B cell (primary cell): ENCODE results near the gene ABI2. TPM values are rescaled to one million over a fixed set of nuclear protein-coding genes. Genes with fewer than 3 reads are reported as not detected.
"Not testable (repeated sequence)": the region's sequence is repeated elsewhere in the genome, so short reads cannot be mapped to it uniquely, and the experiment has no call there.

Experiments used
- ATAC-seq: fragments of 200-7000 bp; cut with Tn5 transposase; one replicate; pipeline ENCODE4 v1.10.0; 2021; ENCODE audit warnings: low read depth, mild to moderate bottlenecking, moderate number of reproducible peaks, moderate library complexity
- CTCF ChIA-PET: fragments of 350-600 bp; sonication (Branson Sonifier 250); formaldehyde crosslinking; loops from one replicate; lab custom pipeline; 2021; ENCODE audit warnings: antibody characterized with exemption, inconsistent platforms; lab: Charles Lee
- POLR2A ChIA-PET: fragments of 350-600 bp; sonication (Branson Sonifier 250); formaldehyde crosslinking; loops from one replicate; lab custom pipeline; 2021; ENCODE audit warnings: antibody characterized with exemption; lab: Charles Lee
- DNase-seq: peaks from one replicate; pipeline ENCODE4 v3.0.0; 2013
- H2AFZ ChIP-seq: 2 replicates; pipeline ENCODE4 v1.6.1; 2012; ENCODE audit warnings: mild to moderate bottlenecking, low read depth, low read length; ENCODE audit not compliant: insufficient read depth, poor library complexity, severe bottlenecking
- H3K27ac ChIP-seq, 2 donors: 1 replicate in 1 of 2; 2 replicates in 1 of 2; pipeline ENCODE4 v1.5.1; 2012 to 2013; ENCODE audit warnings: low read length in 2 of 2, mild to moderate bottlenecking in 2 of 2, moderate library complexity in 1 of 2
- H3K27me3 ChIP-seq, 4 experiments: fragments of 200-600 bp in 1 of 4; sonication (generic) in 1 of 4; replicated peaks in 1 of 4; 1 replicate in 2 of 4; 2 replicates in 2 of 4; pipeline versions ENCODE4 v1.6.1 to v1.7.0; 2013 to 2016; ENCODE audit warnings: low read length in 3 of 4, mild to moderate bottlenecking in 2 of 4, mixed read lengths in 1 of 4, moderate library complexity in 1 of 4; ENCODE audit not compliant: insufficient read depth in 4 of 4, control insufficient read depth in 3 of 4; ENCODE audit errors: control extremely low read depth in 1 of 4
- H3K36me3 ChIP-seq, 2 experiments: replicated peaks in 1 of 2; 1 replicate in 1 of 2; 2 replicates in 1 of 2; pipeline versions ENCODE4 v1.6.1 to v1.7.1; 2013; ENCODE audit warnings: low read length in 1 of 2; ENCODE audit not compliant: insufficient read depth in 2 of 2, control insufficient read depth in 1 of 2; ENCODE audit errors: control extremely low read depth in 1 of 2, extremely low read depth in 1 of 2
- H3K4me1 ChIP-seq, 2 donors: fragments of 200-600 bp in 1 of 2; sonication (generic) in 1 of 2; 1 replicate in 1 of 2; 2 replicates in 1 of 2; pipeline versions ENCODE4 v1.5.1 to v1.6.1; 2013 to 2017; ENCODE audit warnings: low read length in 2 of 2; ENCODE audit not compliant: control insufficient read depth in 2 of 2, insufficient read depth in 2 of 2
- H3K4me2 ChIP-seq: replicated peaks from 2 replicates; pipeline ENCODE3; 2012; ENCODE audit warnings: mild to moderate bottlenecking, low read depth, low read length; ENCODE audit not compliant: poor library complexity, severe bottlenecking
- H3K4me3 ChIP-seq, 5 experiments: fragments of 200-600 bp in 1 of 5; sonication (generic) in 1 of 5; 1 replicate in 3 of 5; 2 replicates in 2 of 5; pipeline versions ENCODE4 v1.5.1 to v1.7.0; 2011 to 2016; ENCODE audit warnings: low read length in 4 of 5, mild to moderate bottlenecking in 4 of 5, low read depth in 2 of 5, control low read depth in 1 of 5, moderate library complexity in 1 of 5; ENCODE audit not compliant: insufficient read depth in 1 of 5; ENCODE audit errors: control extremely low read depth in 1 of 5, extremely low read depth in 1 of 5
- H3K79me2 ChIP-seq: fragments of 200-600 bp; sonication (generic); one replicate; pipeline ENCODE4 v1.6.0; 2016; ENCODE audit warnings: low read length; ENCODE audit not compliant: control insufficient read depth, insufficient read depth
- H3K9ac ChIP-seq: fragments of 200-600 bp; sonication (generic); 2 replicates; pipeline ENCODE4 v1.6.1; 2017; ENCODE audit warnings: mild to moderate bottlenecking, low read length, moderate library complexity
- H3K9me3 ChIP-seq, 3 donors: one replicate each; pipeline versions ENCODE4 v1.6.1 to v1.7.1; 2013; ENCODE audit warnings: low read length in 2 of 3; ENCODE audit not compliant: control insufficient read depth in 2 of 3, insufficient read depth in 1 of 3; ENCODE audit errors: control extremely low read depth in 1 of 3
- H4K20me1 ChIP-seq: 2 replicates; pipeline ENCODE4 v1.6.0; 2012; ENCODE audit warnings: mild to moderate bottlenecking, low read length; ENCODE audit not compliant: insufficient read depth, control insufficient read depth, poor library complexity, severe bottlenecking
- H3K27ac Mint-ChIP-seq: one replicate; pipeline ENCODE4 v1.8.0; 2021; ENCODE audit warnings: mixed read lengths
- H3K27me3 Mint-ChIP-seq: one replicate; pipeline ENCODE4 v1.8.0; 2021; ENCODE audit warnings: mixed read lengths
- H3K4me1 Mint-ChIP-seq: one replicate; pipeline ENCODE4 v1.8.0; 2021; ENCODE audit warnings: mixed read lengths
- H3K4me3 Mint-ChIP-seq: one replicate; pipeline ENCODE4 v1.8.0; 2021; ENCODE audit warnings: mixed read lengths
- H3K9me3 Mint-ChIP-seq: one replicate; pipeline ENCODE4 v1.8.0; 2022; ENCODE audit warnings: mixed read lengths; ENCODE audit not compliant: insufficient read depth
- CTCF ChIP-seq: fragments of 200-600 bp; IDR thresholded peaks from one replicate; pipeline ENCODE4 v1.8.0; 2022; ENCODE audit warnings: antibody characterized with exemption, mild to moderate bottlenecking
- EZH2 ChIP-seq: IDR thresholded peaks from 2 replicates; pipeline ENCODE4 v1.6.1; 2012; ENCODE audit warnings: borderline replicate concordance, low read depth, mild to moderate bottlenecking, moderate library complexity, low read length; ENCODE audit not compliant: insufficient read depth, poor library complexity, severe bottlenecking
- WGBS: methylation state at CpG from one replicate; pipeline ENCODE4 v1.1.5; 2013; ENCODE audit warnings: missing lambda C conversion rate; ENCODE audit not compliant: insufficient coverage; 5-methylcytosine and 5-hydroxymethylcytosine counted together
- intact Hi-C: fragments of 100-400 bp; cut with micrococcal nuclease; formaldehyde crosslinking; loops from one replicate; pipeline ENCODE4 v1.10.0; 2022
- polyA plus RNA-seq: library from polyadenylated mRNA; depleted of rRNA; stranded (reverse); fragments of >200 nt; gene quantifications from 2 replicates; pipeline ENCODE4 v1.2.3, GENCODE V29; 2012
- total RNA-seq, 2 donors: library from RNA; stranded (reverse); fragments of 120-200 nt in 1 of 2; gene quantifications; 1 replicate in 1 of 2; 2 replicates in 1 of 2; pipeline versions ENCODE4 v1.2.3 to v1.2.4, GENCODE V29; 2013 to 2022

Gene ABI2
- total and polyA plus RNA-seq, 2 donors (not counting 1 experiment from before 2014, with no cell fraction given), result 6.8 to 32.7 TPM

GRCh38 chr2:203286532-203286931 is 41.7 kb upstream of the ABI2 start:
- Histone ChIP-seq H4K20me1 (no peaks in the 10 kb centered on the region), H3K36me3 (peaks cover 1 to 46% of the 10 kb centered on the region in 2 experiments), H3K27me3 (no peaks in the 10 kb centered on the region), H3K27ac (no peak overlapping the region), H3K4me3 (no peak overlapping the region), H3K4me2 (no peak overlapping the region), H3K4me1 (no peaks in the 10 kb centered on the region), H3K9ac (no peak overlapping the region), H3K9me3 (no peaks in the 10 kb centered on the region), H2AFZ (no peak overlapping the region), H3K79me2 (no peaks in the 10 kb centered on the region)
- no peak overlapping the region for H3K27ac Mint-ChIP-seq
- H3K9me3 Mint-ChIP-seq, result no peaks in the 10 kb centered on the region
- WGBS, result no CpG with 5 or more reads among the region's 2 CpGs
- DNase-seq (no peak), ATAC-seq (no peak)
- intact Hi-C loops, result no loop called here
- no peaks in the 10 kb centered on the region for H3K27me3 Mint-ChIP-seq
- TF ChIP-seq CTCF (no peak), EZH2 (no peak)
- H3K4me3 Mint-ChIP-seq, result no peak overlapping the region
- POLR2A ChIA-PET, result no interaction called here
- no peaks in the 10 kb centered on the region for H3K4me1 Mint-ChIP-seq
- CTCF ChIA-PET, result no interaction called here

- no peak for DNase-seq
- H3K4me3 ChIP-seq, result no peak overlapping the region
- intact Hi-C loops, result no loop called here
- no peaks in the 10 kb centered on the region for H3K4me1 ChIP-seq
- H4K20me1 ChIP-seq, result no peaks in the 10 kb centered on the region
- H3K36me3 ChIP-seq, result peaks cover 0 to 3% of the 10 kb centered on the region in 2 experiments
- Mint-ChIP-seq H3K27ac (no peak overlapping the region), H3K9me3 (no peaks in the 10 kb centered on the region), H3K27me3 (no peaks in the 10 kb centered on the region), H3K4me1 (no peaks in the 10 kb centered on the region), H3K4me3 (no peak overlapping the region)
- POLR2A ChIA-PET, result no interaction called here
- CTCF ChIA-PET, result interaction anchor here (0.7 to 1.5 kb wide), 2 partner anchors 13 to 1875 kb away, joined by 3 to 4 read pairs; no protein-coding TSS in a partner anchor
- H3K9ac ChIP-seq, result no peak overlapping the region
- no peaks in the 10 kb centered on the region for H3K27me3 ChIP-seq
- ATAC-seq, result no peak
- TF ChIP-seq CTCF (no peak), EZH2 (no peak)
- H3K9me3 ChIP-seq, result no peaks in the 10 kb centered on the region
- no peaks in the 10 kb centered on the region for H3K79me2 ChIP-seq
- H3K4me2 ChIP-seq, result no peak overlapping the region
- H3K27ac ChIP-seq, result no peak overlapping the region
- H2AFZ ChIP-seq, result no peak overlapping the region
- 100% methylated on average over 2 of the region's 3 CpGs for WGBS
Measured at GRCh38 chr2:203301667-203302066, 26.5 kb upstream of the ABI2 start.

GRCh38 chr2:203302586-203302985 is 25.6 kb upstream of the ABI2 start:
- WGBS, result 94% methylated on average over 2 of the region's 8 CpGs

More at GRCh38 chr2:203302586-203302985, 25.6 kb upstream of the ABI2 start:
- H3K4me1 ChIP-seq, H3K27me3 Mint-ChIP-seq, ATAC-seq, H3K79me2 ChIP-seq, H3K9ac ChIP-seq, H3K9me3 ChIP-seq, H3K4me3 Mint-ChIP-seq, H3K4me3 ChIP-seq, H3K4me2 ChIP-seq, H3K27ac Mint-ChIP-seq, H3K9me3 Mint-ChIP-seq, H3K4me1 Mint-ChIP-seq, H3K36me3 ChIP-seq, H3K27ac ChIP-seq, H3K27me3 ChIP-seq, H4K20me1 ChIP-seq, DNase-seq, H2AFZ ChIP-seq, intact Hi-C loops: not testable (repeated sequence)
- POLR2A ChIA-PET, result interaction anchor here (0.6 kb wide), 1 partner anchor 330 kb away, joined by 3 read pairs; no protein-coding TSS in a partner anchor
- CTCF ChIA-PET, result interaction anchor here (1.5 kb wide), 1 partner anchor 12 kb away, joined by 4 read pairs; no protein-coding TSS in a partner anchor
